ENCODE measurements around the gene LCT. TPM values are rescaled to one million over a fixed set of nuclear protein-coding genes. Genes with fewer than 3 reads are reported as not detected.

LCT gene
- total and polyA plus RNA-seq, 2 of the 4 experiments (the other 2 are of a cell fraction): under 0.01 TPM; not detected in 1

DNA sequence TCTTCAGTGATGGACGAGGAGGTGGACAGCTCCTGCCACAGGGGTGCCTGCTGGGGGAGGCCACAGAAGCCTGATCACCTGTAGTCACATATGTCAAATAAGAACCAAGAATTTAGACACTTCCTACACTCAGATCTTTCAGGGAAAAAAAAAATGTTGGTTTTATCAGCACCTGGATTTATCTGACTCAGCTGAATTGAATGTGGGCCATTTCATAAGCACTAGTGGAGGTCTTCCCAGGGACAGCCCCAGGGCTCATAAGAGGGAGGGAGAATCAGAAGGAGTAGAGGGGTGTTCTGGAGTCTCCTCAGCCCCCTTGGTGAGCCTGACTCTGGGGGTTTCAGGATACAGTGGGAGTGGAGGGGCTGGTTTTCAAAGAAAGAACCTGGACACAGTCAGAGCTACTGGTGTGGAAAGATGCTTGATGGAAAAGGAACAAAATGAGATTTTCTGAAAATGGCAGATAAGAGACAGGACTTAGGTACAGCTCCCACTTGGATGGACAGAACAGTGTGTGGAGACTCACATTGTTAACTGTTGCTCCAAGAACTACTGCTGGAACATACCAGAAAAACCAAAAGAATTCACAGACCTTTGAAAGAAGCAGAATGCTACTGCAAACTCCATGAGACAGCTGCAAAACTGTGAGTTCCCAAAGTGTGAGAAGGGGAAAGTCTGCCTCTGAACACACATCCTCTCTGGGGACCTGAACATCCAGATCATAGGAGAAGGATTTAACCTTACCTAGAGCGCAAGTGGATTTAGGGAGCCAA lies 45.4 kb downstream of the LCT start:
- in situ Hi-C loops (cut with MboI; ENCODE audit: low sequenced_read_pairs) (no loop called here), dilution Hi-C loops (cut with HindIII; ENCODE audit: low sequenced_read_pairs, unreplicated experiment) (no loop called here), intact Hi-C loops (cut with micrococcal nuclease) (no loop called here)
- Histone ChIP-seq H2AFZ (replicated peaks; ENCODE audit: low read length, poor library complexity) (no peak overlapping the region), H3K4me2 (ENCODE audit: low read depth, low read length) (no peak overlapping the region), H3K56ac (ENCODE audit: extremely low read depth, insufficient read depth, low read length) (no peak overlapping the region), H3K36me3 (ENCODE audit: control insufficient read depth, insufficient read depth, low read length) (no peaks in the 10 kb centered on the region; the same call in 1 of the 2 replicates), H2BK120ac (ENCODE audit: low read depth, low read length) (no peak overlapping the region), H3K9me3 (ENCODE audit: control insufficient read depth, insufficient read depth, low read length) (peaks cover 5% of the 10 kb centered on the region; the same call in 1 of the 2 replicates), H3K14ac (replicated peaks; ENCODE audit: low read depth, low read length) (peak overlapping the region; percentile 54; the same call in 1 of the 2 replicates), H3K23ac (ENCODE audit: low read depth, low read length) (no peak overlapping the region; the same call in 1 of the 2 replicates), H2BK20ac (ENCODE audit: low read depth, low read length) (0 out of 2 replicates have a peak overlapping the region, but pooled peaks have one; percentile 16), H3K4me1 (ENCODE audit: control insufficient read depth, insufficient read depth, low read length) (peaks cover 13% of the 10 kb centered on the region), H3K9ac (ENCODE audit: low read depth, low read length) (no peak overlapping the region), H3K4ac (ENCODE audit: low read depth, low read length) (0 out of 2 replicates have a peak overlapping the region, but pooled peaks have one; percentile 24), H2BK5ac (ENCODE audit: low read depth, low read length, poor library complexity, severe bottlenecking) (no peak overlapping the region), H3K27ac (ENCODE audit: insufficient read depth, low read length) (no peak overlapping the region), H3K27me3 (ENCODE audit: control insufficient read depth, insufficient read depth, low read length) (no peaks in the 10 kb centered on the region), H2AK9ac (replicated peaks; ENCODE audit: low read depth, low read length, poor library complexity) (no peak overlapping the region), H3K79me1 (ENCODE audit: low read depth in 1 of 2, low read length in 2 of 2) (peaks cover 0 to 12% of the 10 kb centered on the region in 2 experiments; a peak in 1 of 4 replicates), H3K18ac (ENCODE audit: low read depth, low read length) (peak overlapping the region; percentile 36; the same call in 1 of the 2 replicates), H2BK15ac (ENCODE audit: low read depth, low read length) (no peak overlapping the region), H3K9me1 (ENCODE audit: insufficient read depth, low read length) (peaks cover 8% of the 10 kb centered on the region; the same call in 1 of the 2 replicates), H4K5ac (ENCODE audit: low read depth, low read length) (no peak overlapping the region), H3K4me3 (ENCODE audit: insufficient read depth, low read depth, low read length) (no peak overlapping the region), H4K20me1 (ENCODE audit: insufficient read depth, low read length) (peaks cover 3% of the 10 kb centered on the region; the same call in 1 of the 2 replicates), H2AK5ac (ENCODE audit: low read depth, low read length) (no peak overlapping the region), H4K91ac (ENCODE audit: insufficient read depth, low read depth, low read length) (no peak overlapping the region), H4K8ac (ENCODE audit: low read depth in 2 of 2, low read length in 2 of 2) (no peak overlapping the region)
- BruUV-seq (replicated peaks): no TSS peak
- ChIA-PET POLR2A (ENCODE audit: unreplicated experiment) (no interaction called here), CTCF (interaction anchor here (1.3 kb wide), 1 partner anchor 16 kb away, joined by 4 read pairs; no protein-coding TSS in a partner anchor)
- ATAC-seq (ENCODE audit: low read depth) (peak; percentile 28), DNase-seq (peak; percentile 50)
- no CpG with 5 or more reads among the region's 2 CpGs for whole genome bisulfite sequencing, 2 experiments (ENCODE audit: extremely low coverage in 2 of 2, insufficient read length in 1 of 2)
- peak; percentile 80 for TF ChIP-seq MAFK (IDR thresholded peaks at IDR 0.05; ENCODE audit: low read depth, low read length)
- no peak for TF ChIP-seq MAZ (IDR thresholded peaks at IDR 0.05; ENCODE audit: borderline replicate concordance, low read depth, low read length)

Measured in IMR-90 (cell line).